ENCODE data around the gene TNFRSF1B.
"Not testable (repeated sequence)": the region's sequence is repeated elsewhere in the genome, so short reads cannot be mapped to it uniquely, and the experiment has no call there.

Gene TNFRSF1B

DNA sequence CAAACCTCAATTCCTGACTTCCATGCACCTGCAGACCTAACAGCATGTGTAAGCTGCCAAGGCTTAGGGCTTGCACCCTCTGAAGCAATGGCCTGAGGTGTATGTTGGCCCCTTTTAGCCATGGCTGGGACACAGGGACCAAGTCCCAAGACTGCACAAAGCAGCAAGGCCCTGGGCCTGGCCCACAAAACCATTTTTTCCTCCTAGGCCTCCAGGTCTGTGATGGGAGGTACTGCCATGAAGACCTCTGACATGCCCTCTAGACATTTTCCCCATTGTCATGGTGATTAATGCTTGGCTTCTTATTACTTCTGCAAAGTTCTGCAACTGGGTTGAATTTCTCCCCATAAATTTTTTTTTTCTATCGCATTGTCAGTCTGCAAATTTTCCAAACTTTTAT is 55.9 kb downstream of the TNFRSF1B start:
- not testable (repeated sequence) for DNase-seq (ENCODE audit: low read depth in 2 of 2)

- not testable (repeated sequence) for DNase-seq (ENCODE audit: low read depth in 2 of 2)
Observed at GRCh38 chr1:12224092-12224491, 57.3 kb downstream of the TNFRSF1B start.

GRCh38 chr1:12228979-12229378 is 62.2 kb downstream of the TNFRSF1B start:
- no peak for DNase-seq (ENCODE audit: low read depth in 2 of 2)

GRCh38 chr1:12229386-12229834 is 62.6 kb downstream of the TNFRSF1B start:
- DNase-seq (ENCODE audit: low read depth in 2 of 2) = no peak

DNA sequence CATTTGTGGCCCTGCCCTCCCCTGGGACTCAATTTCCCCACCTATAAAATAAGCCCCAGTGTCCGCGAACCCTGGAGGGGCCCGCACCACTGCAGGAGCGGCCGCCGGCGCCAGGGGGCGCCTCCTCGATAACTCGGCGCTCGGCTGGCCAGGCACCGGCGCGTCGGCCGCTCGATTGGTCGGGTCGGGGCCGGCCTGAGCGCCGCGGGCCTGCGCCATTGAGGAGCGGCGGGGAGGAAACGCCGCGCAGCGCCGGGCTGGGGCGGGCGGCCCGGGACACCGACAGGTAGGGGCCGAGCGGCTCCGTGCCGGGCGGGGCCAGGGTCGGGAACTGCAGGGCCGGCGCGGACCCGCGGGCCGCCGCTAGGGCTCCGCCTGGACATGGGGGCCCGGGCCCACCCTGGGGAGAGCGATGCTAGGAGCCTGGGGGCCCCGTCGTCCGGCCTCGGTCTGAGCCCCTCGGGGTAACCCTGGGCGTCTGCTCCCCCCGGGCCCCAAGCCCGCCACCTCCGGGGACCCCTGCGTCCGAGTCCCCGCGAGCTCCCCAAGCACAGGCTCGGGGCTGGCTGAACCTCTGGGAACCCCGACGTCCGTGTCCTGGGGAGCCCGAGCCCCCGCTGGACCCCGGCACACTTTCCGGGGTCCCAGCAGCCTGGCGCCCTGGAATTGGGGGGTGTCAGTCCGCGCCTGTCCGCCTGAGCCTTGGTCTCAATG is 63.2 kb downstream of the TNFRSF1B start, which contains the start of gene VPS13D:
TSS of gene VPS13D (plus strand) at position 196 of the 714 bp plus-strand sequence. CDS start 4,237 bp downstream, outside the sequence.
- peak; percentile 33 to 50 for DNase-seq (ENCODE audit: low read depth in 2 of 2)

- DNase-seq (ENCODE audit: low read depth in 2 of 2) = no peak
Observed at GRCh38 chr1:12230549-12231275, 63.9 kb downstream of the TNFRSF1B start.

- no peak for DNase-seq (ENCODE audit: low read depth in 2 of 2)
Observed at GRCh38 chr1:12231276-12231595, 64.4 kb downstream of the TNFRSF1B start.

GRCh38 chr1:12232221-12232620 is 65.4 kb downstream of the TNFRSF1B start:
- DNase-seq (ENCODE audit: low read depth in 2 of 2) = no peak

DNA sequence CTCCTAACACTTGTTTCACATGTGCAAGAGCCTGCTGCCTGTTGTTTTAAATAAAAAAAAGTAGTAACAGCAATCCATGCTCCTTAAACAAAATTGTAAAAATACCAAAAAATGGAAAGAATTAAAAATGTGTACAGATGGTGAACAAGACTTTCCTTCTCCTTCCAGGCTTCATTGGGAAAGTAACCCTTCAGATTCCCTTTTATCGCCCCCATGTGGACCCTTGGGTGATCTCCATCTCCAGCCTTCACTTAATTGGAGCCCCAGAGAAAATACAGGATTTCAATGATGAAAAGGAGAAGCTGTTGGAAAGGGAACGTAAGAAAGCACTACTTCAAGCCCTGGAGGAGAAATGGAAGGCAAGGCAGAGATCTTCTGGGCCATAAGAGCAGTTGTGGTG is 77.3 kb downstream of the TNFRSF1B start:
- DNase-seq (ENCODE audit: low read depth in 2 of 2) = no peak

DNA sequence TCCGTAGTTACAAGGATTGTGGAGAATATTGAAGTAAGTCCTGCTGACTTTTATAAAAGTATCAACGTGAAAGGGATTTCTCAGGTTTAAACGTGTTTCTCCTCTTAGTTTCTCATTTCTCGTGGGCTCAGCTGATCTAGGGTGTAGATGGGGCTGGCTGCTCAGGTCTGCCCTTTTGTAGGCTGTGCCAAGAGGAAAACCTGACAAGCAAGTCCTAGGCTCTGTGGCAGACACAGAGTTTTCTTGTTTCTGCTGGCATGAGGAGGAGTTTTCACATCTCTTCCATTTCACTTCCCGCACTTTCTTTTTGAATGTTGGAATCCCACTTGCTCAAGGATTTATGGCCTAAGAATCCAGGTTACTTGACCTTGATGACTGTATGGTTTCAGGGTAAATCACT is 77.8 kb downstream of the TNFRSF1B start:
- no peak for DNase-seq (ENCODE audit: low read depth in 2 of 2)

DNA sequence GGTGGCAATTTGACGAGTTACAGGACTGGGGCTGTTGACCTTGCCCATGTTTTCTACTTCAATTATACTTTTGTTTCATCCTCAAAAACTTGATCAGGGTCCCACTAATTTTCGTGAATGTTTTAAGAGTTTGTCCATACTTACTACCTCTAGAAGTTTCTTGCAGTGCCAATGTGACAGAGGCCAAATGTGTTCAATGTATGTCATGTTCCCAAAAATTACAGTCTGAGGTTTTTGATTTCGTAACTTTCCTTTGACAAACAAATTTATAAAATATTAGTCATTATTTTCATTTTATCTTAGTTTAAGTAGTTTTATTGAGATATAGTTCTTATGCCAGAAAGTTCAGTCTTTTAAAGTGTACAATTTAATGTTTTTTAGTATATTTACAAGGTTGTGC is 78.3 kb downstream of the TNFRSF1B start:
- DNase-seq (ENCODE audit: low read depth in 2 of 2) = no peak

DNA sequence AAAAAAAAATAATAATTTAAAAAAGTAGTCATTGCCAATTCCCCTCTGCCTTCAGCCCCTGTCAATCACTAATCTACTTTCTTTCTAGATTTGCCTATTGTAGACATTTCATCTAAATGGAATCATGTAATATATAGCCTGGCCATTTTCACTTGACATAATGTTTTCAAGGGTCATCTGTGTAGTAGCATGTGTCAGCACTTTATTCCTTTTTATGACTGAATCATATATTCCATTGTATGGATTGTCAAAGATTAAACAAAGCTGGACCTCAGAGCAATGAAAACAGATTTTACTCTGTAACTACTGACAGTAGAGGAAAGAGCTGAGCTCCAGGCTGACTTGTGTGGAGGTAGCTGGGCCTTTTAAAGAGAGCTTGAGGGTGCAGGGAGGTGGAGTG is 78.9 kb downstream of the TNFRSF1B start:
- DNase-seq (ENCODE audit: low read depth in 2 of 2) = no peak

DNA sequence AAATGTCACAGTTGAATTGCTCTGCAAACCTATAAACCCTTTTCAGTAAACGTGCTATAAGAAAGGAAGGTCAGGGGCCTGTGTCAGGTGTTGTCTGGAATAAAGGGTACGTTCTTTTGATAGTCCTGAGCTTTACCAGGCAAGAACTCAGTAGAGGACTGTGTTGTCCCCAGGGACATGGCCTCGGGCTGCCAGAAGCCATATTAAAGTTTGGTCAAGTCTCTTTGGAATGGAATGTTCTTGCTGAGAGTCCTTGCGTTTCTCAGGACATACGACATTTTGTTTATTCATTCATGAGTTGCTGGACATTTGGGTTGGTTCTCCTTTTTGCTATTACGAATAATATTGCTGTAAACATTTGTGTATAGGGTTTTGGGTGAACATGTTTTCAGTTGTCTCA is 79.8 kb downstream of the TNFRSF1B start:
- DNase-seq (ENCODE audit: low read depth in 2 of 2) = no peak

DNA sequence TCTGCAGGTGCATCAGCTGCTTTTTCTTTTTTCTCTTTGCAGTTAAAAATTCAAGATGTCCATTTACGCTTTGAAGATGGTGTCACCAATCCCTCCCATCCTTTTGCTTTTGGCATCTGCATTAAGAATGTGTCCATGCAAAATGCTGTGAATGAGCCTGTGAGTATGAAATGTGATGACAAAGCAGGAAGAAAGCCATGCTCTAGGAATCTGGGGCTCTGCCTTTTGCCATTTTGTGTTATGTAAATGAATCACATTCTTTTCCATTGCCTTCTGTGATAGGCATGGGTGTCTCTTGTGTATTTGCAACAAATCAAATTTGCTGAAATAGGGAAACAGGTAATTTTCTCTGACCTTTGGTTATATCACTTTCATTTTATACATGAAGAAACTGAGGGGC is 82.4 kb downstream of the TNFRSF1B start:
- DNase-seq (ENCODE audit: low read depth in 2 of 2) = no peak

GRCh38 chr1:12249748-12250147 is 83.0 kb downstream of the TNFRSF1B start:
- no peak for DNase-seq (ENCODE audit: low read depth in 2 of 2)

GRCh38 chr1:12251442-12251841 is 84.7 kb downstream of the TNFRSF1B start:
- DNase-seq (ENCODE audit: low read depth in 2 of 2) = no peak

GRCh38 chr1:12255913-12256312 is 89.1 kb downstream of the TNFRSF1B start:
- no peak for DNase-seq (ENCODE audit: low read depth in 2 of 2)

DNA sequence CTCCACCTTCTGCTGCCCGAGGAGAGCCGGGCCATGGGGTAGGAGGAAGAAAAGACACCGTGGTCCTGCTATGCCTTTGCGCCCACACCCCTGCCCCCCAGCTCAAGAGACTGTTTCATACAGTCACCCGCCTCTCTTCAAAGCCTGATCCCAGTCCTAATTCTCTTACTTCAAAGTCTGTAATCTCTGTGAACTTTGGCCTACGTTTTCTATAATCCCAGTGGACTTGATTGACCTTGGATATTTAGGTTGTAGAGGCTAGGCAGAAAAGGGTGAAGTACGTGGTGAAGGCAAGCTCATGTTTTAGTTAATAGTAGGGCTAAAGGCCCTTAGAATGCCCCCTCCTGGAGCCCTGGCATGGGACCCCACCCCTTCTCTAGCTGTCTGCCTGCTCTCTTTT is 91.5 kb downstream of the TNFRSF1B start:
- DNase-seq (ENCODE audit: low read depth in 2 of 2) = no peak
